BJ (cell line): Measurements from ENCODE around the gene COLEC12. TPM values are rescaled to one million over a fixed set of nuclear protein-coding genes. Genes with fewer than 3 reads are reported as not detected.

ENCODE experiments used
- CTCF ChIA-PET: fragments of 350-600 bp; formaldehyde crosslinking; extraction: SDS; loops from one replicate; lab custom pipeline; 2021; ENCODE audit warnings: antibody characterized with exemption, inconsistent platforms; lab: Yijun Ruan, JAX
- POLR2A ChIA-PET: fragments of 300-600 bp; sonication (Branson Sonifier 250); formaldehyde crosslinking; extraction: SDS; loops from one replicate; lab custom pipeline; 2021; ENCODE audit warnings: antibody characterized with exemption; lab: Charles Lee
- DNase-seq: peaks from one replicate; pipeline ENCODE4 v3.0.0-alpha.2; 2011; ENCODE audit warnings: low read depth
- H3K27me3 ChIP-seq: 2 replicates; pipeline ENCODE4 v1.6.0; 2011; ENCODE audit warnings: low read length; ENCODE audit not compliant: control insufficient read depth, insufficient read depth
- H3K36me3 ChIP-seq: 2 replicates; pipeline ENCODE4 v1.5.1; 2011; ENCODE audit warnings: low read length; ENCODE audit not compliant: control insufficient read depth, insufficient read depth
- H3K4me3 ChIP-seq: 2 replicates; pipeline ENCODE4 v1.5.1; 2011; ENCODE audit warnings: low read depth, mild to moderate bottlenecking, control low read depth, low read length
- polyA plus RNA-seq: library from polyadenylated mRNA; depleted of rRNA; stranded (reverse); fragments of >200 nt; gene quantifications from 2 replicates; pipeline ENCODE4 v1.2.3, GENCODE V29; 2011; rRNA removed
- TF ChIP-seq, protein P1 (sequence below): IDR thresholded peaks from 2 replicates; pipeline ENCODE4 v1.5.1; 2011; ENCODE audit warnings: low read depth, mild to moderate bottlenecking, control low read depth, inconsistent platforms, low read length, moderate library complexity; ENCODE audit not compliant: insufficient read depth

COLEC12 gene
- polyA plus RNA-seq, 1 experiment, result 41.1 TPM

DNA sequence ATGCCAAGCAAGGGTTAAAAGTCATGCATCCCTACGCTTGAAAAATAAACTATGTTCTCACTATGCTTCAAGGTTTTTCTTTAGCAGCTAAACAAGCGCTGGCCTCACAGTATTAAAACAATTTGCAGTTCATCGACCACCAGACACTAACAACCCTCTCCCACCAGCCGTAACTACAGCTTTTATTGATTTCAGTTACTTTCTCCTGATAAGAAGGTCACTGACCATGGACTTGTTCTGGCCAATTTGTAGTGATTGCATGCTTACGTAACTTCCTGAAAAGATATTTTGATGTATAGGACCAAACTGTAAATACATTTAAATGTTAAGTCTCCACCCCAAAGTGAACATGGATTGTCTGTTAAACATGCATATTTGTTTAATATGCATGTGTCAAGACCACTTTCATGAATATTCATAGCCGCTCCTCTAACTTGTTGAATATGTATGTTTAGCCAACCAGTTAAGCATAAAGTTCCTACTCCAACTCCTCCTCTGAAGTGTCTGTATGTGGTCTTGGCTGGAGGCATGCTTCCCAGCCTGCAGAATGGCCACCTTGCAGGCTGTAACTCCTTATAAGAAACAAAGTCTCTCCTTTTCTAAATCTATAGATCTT, 230.9 kb downstream of the COLEC12 start:
- H3K27me3 ChIP-seq, result no peaks in the 10 kb centered on the region; the same call in 1 of the 2 replicates
- ChIA-PET CTCF (interaction anchor here (1.0 to 1.6 kb wide), 2 partner anchors 334 to 570 kb away, joined by 3 to 5 read pairs; no protein-coding TSS in a partner anchor), POLR2A (no interaction called here)
- DNase-seq, result no peak
- no peak overlapping the region for H3K4me3 ChIP-seq
- TF ChIP-seq, protein P1, sequence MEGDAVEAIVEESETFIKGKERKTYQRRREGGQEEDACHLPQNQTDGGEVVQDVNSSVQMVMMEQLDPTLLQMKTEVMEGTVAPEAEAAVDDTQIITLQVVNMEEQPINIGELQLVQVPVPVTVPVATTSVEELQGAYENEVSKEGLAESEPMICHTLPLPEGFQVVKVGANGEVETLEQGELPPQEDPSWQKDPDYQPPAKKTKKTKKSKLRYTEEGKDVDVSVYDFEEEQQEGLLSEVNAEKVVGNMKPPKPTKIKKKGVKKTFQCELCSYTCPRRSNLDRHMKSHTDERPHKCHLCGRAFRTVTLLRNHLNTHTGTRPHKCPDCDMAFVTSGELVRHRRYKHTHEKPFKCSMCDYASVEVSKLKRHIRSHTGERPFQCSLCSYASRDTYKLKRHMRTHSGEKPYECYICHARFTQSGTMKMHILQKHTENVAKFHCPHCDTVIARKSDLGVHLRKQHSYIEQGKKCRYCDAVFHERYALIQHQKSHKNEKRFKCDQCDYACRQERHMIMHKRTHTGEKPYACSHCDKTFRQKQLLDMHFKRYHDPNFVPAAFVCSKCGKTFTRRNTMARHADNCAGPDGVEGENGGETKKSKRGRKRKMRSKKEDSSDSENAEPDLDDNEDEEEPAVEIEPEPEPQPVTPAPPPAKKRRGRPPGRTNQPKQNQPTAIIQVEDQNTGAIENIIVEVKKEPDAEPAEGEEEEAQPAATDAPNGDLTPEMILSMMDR, result no peak
- H3K36me3 ChIP-seq, result 0 out of 2 replicates have a peak, but pooled peaks cover 1% of the 10 kb centered on the region

DNA sequence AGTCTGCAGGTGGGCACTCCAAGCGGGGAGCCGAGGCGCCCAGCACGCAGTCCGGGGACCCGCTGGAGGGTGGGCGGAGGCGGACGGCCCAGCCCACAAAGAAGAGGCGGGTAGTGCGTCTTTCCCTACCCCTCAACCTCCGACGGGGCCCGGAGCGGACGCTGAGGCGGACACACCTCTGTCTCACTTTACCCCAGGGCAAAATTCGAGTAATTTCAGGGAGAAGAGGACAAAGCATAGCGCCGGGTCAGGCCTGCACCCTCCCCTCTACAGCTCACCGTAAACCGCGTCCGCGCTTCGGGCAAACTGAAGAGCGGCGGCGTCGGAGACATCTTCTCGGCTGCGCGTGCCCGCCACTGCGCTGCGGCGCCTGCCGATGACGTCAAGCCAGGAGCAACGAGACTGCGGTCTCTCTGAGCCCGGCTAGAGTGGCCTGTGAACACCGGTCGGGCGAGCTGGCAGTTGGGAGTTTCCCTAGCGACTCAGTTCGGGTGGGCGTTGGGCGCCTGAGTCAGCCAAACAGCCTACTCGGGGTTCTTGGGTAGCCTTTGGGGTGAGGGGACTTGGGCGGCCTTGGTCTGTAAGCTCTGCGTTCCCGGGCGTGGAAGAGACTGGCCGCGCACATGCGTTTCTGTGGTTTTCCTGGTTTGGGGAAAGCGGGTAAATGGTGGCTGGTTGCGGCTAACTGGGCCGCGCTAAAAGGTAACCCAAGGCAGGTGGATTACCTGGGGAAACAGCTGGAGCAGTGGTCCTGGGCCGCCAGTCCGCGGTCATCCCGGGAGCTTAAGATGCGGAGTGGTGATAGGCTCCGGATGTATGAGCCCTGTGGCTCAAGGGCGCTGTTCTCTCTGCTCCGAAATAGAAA, 232.6 kb downstream of the COLEC12 start, which contains the start of gene THOC1:
THOC1 (minus strand) TSS at position 360 of the 865 bp plus-strand sequence; CDS start at position 332, 28 bp downstream.
- peaks cover 4% of the 10 kb centered on the region for H3K36me3 ChIP-seq
- TF ChIP-seq, protein P1, result no peak
- H3K4me3 ChIP-seq, result peak within 1 kb of the TSS; percentile 95
- POLR2A ChIA-PET, result interaction anchor here (0.6 kb wide), 1 partner anchor 69 kb away, joined by 4 read pairs; no protein-coding TSS in a partner anchor
- DNase-seq, result peak; percentile 48
- CTCF ChIA-PET, result interaction anchor here (0.9 to 1.6 kb wide), 4 partner anchors 10 to 571 kb away, joined by 3 to 5 read pairs (median 3); no protein-coding TSS in a partner anchor
- no peaks in the 10 kb centered on the region for H3K27me3 ChIP-seq

DNA sequence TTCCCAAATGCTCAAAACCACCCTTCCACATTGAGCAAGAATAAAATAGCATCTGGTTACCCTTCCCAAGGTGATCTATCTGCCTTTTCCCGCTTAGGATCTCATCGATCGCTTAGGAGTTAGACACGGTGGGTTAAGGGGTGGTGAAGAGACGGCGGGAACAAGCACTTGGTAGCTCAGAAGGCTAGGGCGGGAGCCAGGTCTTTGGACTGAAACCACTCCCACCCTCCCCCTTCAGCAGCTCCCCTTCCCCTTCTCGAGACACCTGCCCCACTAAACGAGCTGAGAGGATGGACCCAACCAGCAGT, 233.2 kb downstream of the COLEC12 start:
- POLR2A ChIA-PET, result interaction anchor here (0.6 kb wide), 1 partner anchor 69 kb away, joined by 4 read pairs; no protein-coding TSS in a partner anchor
- CTCF ChIA-PET, result interaction anchor here (0.9 kb wide), 1 partner anchor 349 kb away, joined by 3 read pairs; no protein-coding TSS in a partner anchor
- Histone ChIP-seq H3K36me3 (peaks cover 5% of the 10 kb centered on the region), H3K4me3 (peak overlapping the region; percentile 95), H3K27me3 (no peaks in the 10 kb centered on the region)
- TF ChIP-seq, protein P1, result no peak
- no peak for DNase-seq

Other genes starting within 250 kb of the COLEC12 start
- 8.7 and 23.7 TPM in 2 replicates for gene THOC1, start 232.7 kb downstream of the COLEC12 start, polyA plus RNA-seq
- not detected in 2 replicates for gene CETN1, start 79.7 kb upstream of the COLEC12 start, polyA plus RNA-seq
- 19.5 and 20.1 TPM in 2 replicates for gene CLUL1, start 96.3 kb upstream of the COLEC12 start, polyA plus RNA-seq
- gene TYMS, start 157.0 kb upstream of the COLEC12 start, polyA plus RNA-seq, result 80.4 and 146 TPM in 2 replicates
- 16.1 and 16.4 TPM in 2 replicates for gene ENOSF1, start 211.9 kb upstream of the COLEC12 start, polyA plus RNA-seq